Measurements from ENCODE around the gene RYR2.

- TF ChIP-seq EZH2 (IDR thresholded peaks at IDR 0.05; ENCODE audit: borderline replicate concordance, low read depth, low read length, poor library complexity, severe bottlenecking) (no peak), CTCF (conservative IDR thresholded peaks at IDR 0.05; ENCODE audit: low read depth, low read length) (no peak)
Measured at GRCh38 chr1:237737938-237738610, 696.1 kb downstream of the RYR2 start.

All from A673 (cell line).